ENCODE data around the gene MEDAG. TPM values are rescaled to one million over a fixed set of nuclear protein-coding genes. Genes with fewer than 3 reads are reported as not detected.

MEDAG gene
- total RNA-seq, result 10 to 100 TPM in 3 of 9 donors, 1 to 10 TPM in 6; 4.2 to 41.9 (median 8.0) TPM
- polyA plus RNA-seq, result 10 to 100 TPM in 1 of 2 donors, 1 to 10 TPM in 1; 3.8 to 11.1 TPM
- long read RNA-seq, donor 1, transcript MEDAG-201 (5 exons, 2,374 nt), result major isoform, 28 of 31 reads
- long read RNA-seq, donor 1, partial matches to known transcripts, result 0 of 31 reads
- long read RNA-seq, donor 1, other reads (novel, unspliced or antisense), result 3 of 31 reads
- long read RNA-seq, donor 2, partial matches to known transcripts, result 0 of 1 reads
- long read RNA-seq, donor 2, other reads (novel, unspliced or antisense), result 0 of 1 reads
- long read RNA-seq, donor 3, transcript MEDAG-201 (5 exons, 2,374 nt), result major isoform, 19 of 19 reads
- long read RNA-seq, donor 3, partial matches to known transcripts, result 0 of 19 reads
- long read RNA-seq, donor 3, other reads (novel, unspliced or antisense), result 0 of 19 reads

DNA sequence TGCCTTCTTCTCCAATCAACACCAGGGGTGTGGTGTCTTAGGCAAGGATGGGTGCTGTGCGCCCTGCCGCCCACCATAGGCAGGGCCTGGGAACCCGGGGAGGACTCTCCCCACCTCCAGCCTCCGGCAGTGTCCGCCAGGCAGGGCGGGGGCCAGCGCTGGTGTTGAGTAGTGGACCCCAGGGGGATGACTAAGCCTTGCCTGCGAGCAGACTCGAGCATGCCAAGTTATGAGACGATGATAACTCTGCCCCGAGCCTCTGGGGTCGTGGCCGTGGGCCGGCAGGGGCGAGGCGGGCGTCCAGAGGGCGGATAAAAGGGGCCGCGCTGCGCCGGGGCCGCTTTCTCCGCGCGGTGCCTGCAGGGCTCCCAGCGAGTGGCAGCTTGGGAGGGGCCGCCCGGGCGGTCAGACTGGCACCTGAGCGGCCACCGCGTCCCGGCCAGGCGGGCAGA lies at the start of gene MEDAG:
Gene MEDAG, plus strand, starts transcription at position 340 of the 452 bp plus-strand sequence. CDS start 245 bp downstream, outside the sequence.
- peak within 1 kb of the TSS in 11 of 12 donors; percentile 4 to 79 (median 69) for H3K27ac ChIP-seq
- peaks cover 0 to 4% (median 0%) of the 10 kb centered on the region in 9 donors for H3K36me3 ChIP-seq
- peak within 1 kb of the TSS; percentile 25 to 69 (median 54) for H3K4me3 ChIP-seq
- H3K4me1 ChIP-seq, result peaks cover 0 to 43% (median 17%) of the 10 kb centered on the region in 12 donors
- H3K27me3 ChIP-seq, result peaks cover 0 to 37% (median 4%) of the 10 kb centered on the region in 9 donors
- peak; percentile 77 to 87 (median 86) for DNase-seq
- intact Hi-C loops (cut with DNase I), result loop anchor here in 1 of 10 donors (5.0 kb wide), 1 partner anchor 39 kb away; no protein-coding TSS in a partner anchor
- H3K9me3 ChIP-seq, result no peaks in the 10 kb centered on the region
- peak; percentile 55 to 91 (median 87) for ATAC-seq
- WGBS, 4 donors, result 1 to 5% (median 2%) methylated on average over 26 to 35 of the region's 35 CpGs
- peak in 1 of 2 donors; percentile 30 for TF ChIP-seq POLR2A (IDR thresholded peaks at IDR 0.05)
- TF ChIP-seq, protein P1, sequence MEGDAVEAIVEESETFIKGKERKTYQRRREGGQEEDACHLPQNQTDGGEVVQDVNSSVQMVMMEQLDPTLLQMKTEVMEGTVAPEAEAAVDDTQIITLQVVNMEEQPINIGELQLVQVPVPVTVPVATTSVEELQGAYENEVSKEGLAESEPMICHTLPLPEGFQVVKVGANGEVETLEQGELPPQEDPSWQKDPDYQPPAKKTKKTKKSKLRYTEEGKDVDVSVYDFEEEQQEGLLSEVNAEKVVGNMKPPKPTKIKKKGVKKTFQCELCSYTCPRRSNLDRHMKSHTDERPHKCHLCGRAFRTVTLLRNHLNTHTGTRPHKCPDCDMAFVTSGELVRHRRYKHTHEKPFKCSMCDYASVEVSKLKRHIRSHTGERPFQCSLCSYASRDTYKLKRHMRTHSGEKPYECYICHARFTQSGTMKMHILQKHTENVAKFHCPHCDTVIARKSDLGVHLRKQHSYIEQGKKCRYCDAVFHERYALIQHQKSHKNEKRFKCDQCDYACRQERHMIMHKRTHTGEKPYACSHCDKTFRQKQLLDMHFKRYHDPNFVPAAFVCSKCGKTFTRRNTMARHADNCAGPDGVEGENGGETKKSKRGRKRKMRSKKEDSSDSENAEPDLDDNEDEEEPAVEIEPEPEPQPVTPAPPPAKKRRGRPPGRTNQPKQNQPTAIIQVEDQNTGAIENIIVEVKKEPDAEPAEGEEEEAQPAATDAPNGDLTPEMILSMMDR (IDR thresholded peaks at IDR 0.05), result no peak

DNA sequence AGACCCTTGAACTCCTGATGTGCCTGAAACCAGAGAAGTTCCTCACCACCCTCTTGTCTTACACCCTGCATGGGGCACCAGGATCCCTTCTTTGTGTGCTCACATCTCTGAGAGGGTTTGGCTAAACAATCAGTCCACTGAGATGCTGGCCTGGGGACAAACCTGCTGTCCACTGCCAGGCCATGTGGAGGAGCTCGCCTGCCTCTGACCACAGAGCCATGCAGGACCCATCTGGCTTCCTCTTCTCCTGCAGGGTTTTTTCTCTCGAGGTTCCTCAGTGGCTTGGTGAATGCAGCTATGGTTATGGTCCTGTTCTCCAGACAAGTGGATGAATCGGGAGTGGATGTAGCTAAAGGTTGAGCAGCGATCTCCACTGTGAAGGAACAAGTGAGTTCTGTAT lies 49.1 kb upstream of the MEDAG start:
- peaks cover 0 to 10% (median 0%) of the 10 kb centered on the region in 12 donors for H3K9me3 ChIP-seq
- WGBS, 4 donors, result 84 to 93% (median 85%) methylated on average over 4 of the region's 4 CpGs
- TF ChIP-seq, protein P1 (IDR thresholded peaks at IDR 0.05), result no peak
- no peak for TF ChIP-seq POLR2A (IDR thresholded peaks at IDR 0.05)
- H3K4me3 ChIP-seq, result no peak overlapping the region
- H3K27me3 ChIP-seq, result no peaks in the 10 kb centered on the region
- ATAC-seq, result peak in 1 of 4 donors; percentile 13
- no peaks in the 10 kb centered on the region for H3K4me1 ChIP-seq
- H3K36me3 ChIP-seq, result no peaks in the 10 kb centered on the region
- intact Hi-C loops (cut with DNase I), result no loop called here
- DNase-seq, result no peak
- H3K27ac ChIP-seq, result no peak overlapping the region

DNA sequence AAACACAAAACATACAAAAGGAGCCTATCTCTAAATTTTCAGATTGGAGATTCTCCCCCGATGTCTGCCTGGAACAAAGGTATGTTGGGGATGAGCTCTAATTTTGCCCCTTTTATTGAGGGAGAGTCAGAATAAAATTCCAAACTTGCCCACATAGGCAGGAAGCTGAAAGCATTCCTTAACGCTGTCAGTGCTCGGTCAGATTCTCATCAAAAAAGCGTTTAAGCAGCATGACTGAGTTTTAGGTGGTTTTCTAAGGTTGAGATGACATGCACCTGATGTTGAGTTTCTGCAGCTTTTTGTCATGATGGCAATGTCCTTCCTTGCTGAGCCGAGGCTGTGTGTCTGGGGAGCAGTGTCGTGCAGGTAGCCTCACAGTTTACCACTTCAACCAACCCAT lies 48.4 kb upstream of the MEDAG start:
- Histone ChIP-seq H3K27me3 (no peaks in the 10 kb centered on the region), H3K27ac (no peak overlapping the region), H3K9me3 (peaks cover 0 to 10% (median 0%) of the 10 kb centered on the region in 12 donors), H3K36me3 (no peaks in the 10 kb centered on the region), H3K4me1 (peaks cover 0 to 3% (median 0%) of the 10 kb centered on the region in 12 donors), H3K4me3 (no peak overlapping the region)
- no peak for ATAC-seq
- no peak for TF ChIP-seq POLR2A (IDR thresholded peaks at IDR 0.05)
- TF ChIP-seq, protein P1 (IDR thresholded peaks at IDR 0.05), result no peak
- no peak for DNase-seq
- WGBS, 4 donors, result 84 to 95% (median 94%) methylated on average over 6 of the region's 6 CpGs
- intact Hi-C loops (cut with DNase I), result no loop called here

DNA sequence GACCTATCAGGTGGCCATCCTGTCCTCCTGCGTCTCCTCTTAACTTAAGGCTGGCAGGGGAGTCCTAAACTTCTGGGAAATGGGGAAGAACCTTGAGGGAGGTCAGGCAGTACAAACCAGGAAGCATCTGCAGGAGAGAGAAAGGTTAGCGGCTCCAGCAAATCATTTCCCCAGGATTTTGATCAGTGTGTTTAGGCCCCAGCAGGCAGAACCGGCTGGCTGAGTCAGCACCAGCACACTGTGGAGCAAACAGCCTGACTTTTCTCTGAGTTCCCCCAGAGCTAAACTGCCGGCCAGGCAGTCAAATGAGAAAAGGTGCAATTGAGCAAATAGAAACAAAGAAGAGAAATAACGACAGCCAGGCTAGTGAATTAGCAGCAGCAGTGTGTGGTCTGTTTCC lies 46.7 kb upstream of the MEDAG start:
- Histone ChIP-seq H3K9me3 (peaks cover 0 to 10% (median 0%) of the 10 kb centered on the region in 12 donors), H3K27me3 (no peaks in the 10 kb centered on the region), H3K4me3 (no peak overlapping the region), H3K4me1 (peaks cover 0 to 18% (median 0%) of the 10 kb centered on the region in 12 donors), H3K36me3 (no peaks in the 10 kb centered on the region), H3K27ac (no peak overlapping the region)
- no peak for TF ChIP-seq POLR2A (IDR thresholded peaks at IDR 0.05)
- TF ChIP-seq, protein P1 (IDR thresholded peaks at IDR 0.05), result no peak
- ATAC-seq, result no peak
- WGBS, 4 donors, result 57 to 74% (median 71%) methylated on average over 5 of the region's 5 CpGs
- intact Hi-C loops (cut with DNase I), result no loop called here
- no peak for DNase-seq
